Esophagus muscularis mucosa (tissue), 4 donors: ENCODE measurements around the gene TMEM132E. TPM values are rescaled to one million over a fixed set of nuclear protein-coding genes. Genes with fewer than 3 reads are reported as not detected.

Experiments
- DNase-seq: peaks from one replicate; pipeline ENCODE4 v3.0.0-alpha.2; 2017; ENCODE audit errors: extremely low spot score
- H3K27ac ChIP-seq, 4 donors: fragments of 200-600 bp; sonication (generic); replicated peaks in 1 of 4; 1 replicate in 3 of 4; 2 replicates in 1 of 4; pipeline ENCODE4 v1.5.1; 2016 to 2019; ENCODE audit warnings: mild to moderate bottlenecking in 1 of 4
- H3K27me3 ChIP-seq, 4 donors: fragments of 200-600 bp; sonication (generic); one replicate each; pipeline versions ENCODE4 v1.5.1 to v1.6.0; 2016 to 2019
- H3K36me3 ChIP-seq, 4 donors: fragments of 200-600 bp; sonication (generic); one replicate each; pipeline ENCODE4 v1.5.1; 2016 to 2019
- H3K4me1 ChIP-seq, 4 donors: fragments of 200-600 bp; sonication (generic); one replicate each; pipeline ENCODE4 v1.5.1; 2016 to 2019
- H3K4me3 ChIP-seq, 4 donors: fragments of 200-600 bp; sonication (generic); 1 replicate in 2 of 4; 2 replicates in 2 of 4; pipeline ENCODE4 v1.5.1; 2016 to 2019; ENCODE audit warnings: mild to moderate bottlenecking in 4 of 4, moderate library complexity in 1 of 4
- H3K9me3 ChIP-seq, 4 donors: fragments of 200-600 bp; sonication (generic); 1 replicate in 3 of 4; 2 replicates in 1 of 4; pipeline ENCODE4 v1.5.1; 2016 to 2019
- EP300 ChIP-seq: sonication (generic); formaldehyde crosslinking; IDR thresholded peaks from one replicate; pipeline ENCODE4 v1.6.1; 2017; ENCODE audit warnings: antibody characterized with exemption
- POLR2A ChIP-seq: fragments of 450-650 bp; IDR thresholded peaks from one replicate; pipeline ENCODE4 v1.6.1; 2017; ENCODE audit warnings: antibody characterized with exemption, moderate library complexity, mild to moderate bottlenecking, low read depth
- POLR2AphosphoS5 ChIP-seq, 2 donors: sonication (generic); formaldehyde crosslinking; IDR thresholded peaks; one replicate each; pipeline ENCODE4 v1.6.1; 2017; ENCODE audit warnings: antibody characterized with exemption in 2 of 2
- WGBS: methylation state at CpG from one replicate; pipeline ENCODE4 v1.1.5; 2018; 5-methylcytosine and 5-hydroxymethylcytosine counted together
- intact Hi-C: fragments of 100-400 bp; cut with DNase I; formaldehyde crosslinking; loops from one replicate; pipeline ENCODE4 v1.15.1; 2023
- total RNA-seq, 4 donors: library from RNA; depleted of rRNA; stranded (reverse); fragments of >200 nt; gene quantifications; one replicate each; pipeline versions ENCODE4 v1.1.0 to v1.2.1, GENCODE V29; 2016
- TF ChIP-seq, protein P1 (sequence below), 3 experiments: fragments of 200-600 bp in 2 of 3; fragments of 450-650 bp in 1 of 3; sonication (generic) in 2 of 3; IDR thresholded peaks; one replicate each; pipeline ENCODE4 v1.5.1; 2017 to 2019; ENCODE audit warnings: antibody characterized with exemption in 3 of 3, mild to moderate bottlenecking in 2 of 3, moderate library complexity in 1 of 3

The TMEM132E gene
- total RNA-seq, 4 donors from 2014 or later: under 0.01 to 0.06 TPM; not detected in 2

DNA sequence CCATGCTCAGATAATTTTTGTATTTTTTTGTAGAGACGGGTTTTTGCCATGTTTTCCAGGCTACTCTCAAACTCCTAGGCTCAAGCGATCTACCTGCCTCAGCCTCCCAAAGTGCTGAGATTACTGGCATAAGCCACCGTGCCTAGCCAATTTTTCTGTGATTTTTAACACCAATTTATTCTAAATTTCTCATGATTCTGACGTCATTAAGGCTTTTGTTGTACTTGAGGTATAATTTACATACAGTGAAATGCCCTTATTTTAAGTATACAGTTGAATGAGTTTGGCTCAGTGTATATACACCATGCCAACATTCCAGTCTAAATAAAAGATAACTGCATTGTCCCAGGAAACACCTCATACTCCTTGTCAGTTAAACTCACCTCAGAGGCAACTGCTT, 77.4 kb downstream of the TMEM132E start:
- H3K9me3 ChIP-seq: no peaks in the 10 kb centered on the region
- H3K27me3 ChIP-seq: peaks cover 0 to 33% (median 0%) of the 10 kb centered on the region in 4 donors
- no peaks in the 10 kb centered on the region for H3K36me3 ChIP-seq
- DNase-seq: no peak
- H3K4me1 ChIP-seq: no peaks in the 10 kb centered on the region
- no peak overlapping the region for H3K27ac ChIP-seq
- TF ChIP-seq, protein P1, sequence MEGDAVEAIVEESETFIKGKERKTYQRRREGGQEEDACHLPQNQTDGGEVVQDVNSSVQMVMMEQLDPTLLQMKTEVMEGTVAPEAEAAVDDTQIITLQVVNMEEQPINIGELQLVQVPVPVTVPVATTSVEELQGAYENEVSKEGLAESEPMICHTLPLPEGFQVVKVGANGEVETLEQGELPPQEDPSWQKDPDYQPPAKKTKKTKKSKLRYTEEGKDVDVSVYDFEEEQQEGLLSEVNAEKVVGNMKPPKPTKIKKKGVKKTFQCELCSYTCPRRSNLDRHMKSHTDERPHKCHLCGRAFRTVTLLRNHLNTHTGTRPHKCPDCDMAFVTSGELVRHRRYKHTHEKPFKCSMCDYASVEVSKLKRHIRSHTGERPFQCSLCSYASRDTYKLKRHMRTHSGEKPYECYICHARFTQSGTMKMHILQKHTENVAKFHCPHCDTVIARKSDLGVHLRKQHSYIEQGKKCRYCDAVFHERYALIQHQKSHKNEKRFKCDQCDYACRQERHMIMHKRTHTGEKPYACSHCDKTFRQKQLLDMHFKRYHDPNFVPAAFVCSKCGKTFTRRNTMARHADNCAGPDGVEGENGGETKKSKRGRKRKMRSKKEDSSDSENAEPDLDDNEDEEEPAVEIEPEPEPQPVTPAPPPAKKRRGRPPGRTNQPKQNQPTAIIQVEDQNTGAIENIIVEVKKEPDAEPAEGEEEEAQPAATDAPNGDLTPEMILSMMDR (IDR thresholded peaks at IDR 0.05): no peak
- TF ChIP-seq EP300 (no peak), POLR2A (no peak), POLR2AphosphoS5 (IDR thresholded peaks at IDR 0.05) (no peak)
- intact Hi-C loops: no loop called here
- H3K4me3 ChIP-seq: no peak overlapping the region
- 73% methylated on average over 4 of the region's 4 CpGs for WGBS

DNA sequence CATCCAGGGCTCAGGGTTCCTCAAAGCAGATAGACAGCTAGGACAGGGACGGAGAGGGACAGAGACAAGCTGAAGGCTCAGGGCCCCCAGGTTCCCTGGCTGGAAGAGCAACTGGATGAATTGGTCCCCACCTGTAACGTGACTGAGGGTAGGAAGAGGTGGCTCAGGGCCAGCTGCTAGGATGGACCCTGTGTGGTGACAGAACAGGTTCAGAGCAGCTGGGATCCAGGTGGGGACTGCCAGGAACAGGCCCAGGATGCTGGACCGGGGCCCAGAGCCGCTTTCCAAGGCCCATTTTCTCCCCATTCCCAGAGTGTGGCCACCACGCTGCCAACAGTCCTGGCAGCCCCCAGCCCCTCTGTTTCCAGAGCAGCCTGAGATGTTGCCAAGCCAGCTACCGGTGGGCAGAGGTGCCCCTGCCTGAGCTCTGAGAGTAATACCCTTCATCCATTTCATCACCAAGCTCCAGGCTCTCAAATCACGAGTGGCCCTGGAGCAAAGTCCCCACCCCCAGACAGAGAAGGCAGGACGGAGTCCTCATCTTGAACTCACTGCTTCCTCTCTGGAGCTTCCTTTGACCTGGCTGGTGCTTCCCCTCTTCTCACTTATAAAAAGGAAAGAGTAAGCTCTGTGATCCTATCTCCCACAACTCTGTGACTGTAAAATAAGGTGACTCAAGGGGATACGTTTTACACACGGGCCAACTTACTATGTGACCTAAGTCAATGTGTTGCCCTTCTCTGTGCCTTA, 79.6 kb downstream of the TMEM132E start:
- H3K27me3 ChIP-seq: peaks cover 0 to 21% (median 0%) of the 10 kb centered on the region in 4 donors
- H3K4me1 ChIP-seq: no peaks in the 10 kb centered on the region
- no peaks in the 10 kb centered on the region for H3K9me3 ChIP-seq
- H3K36me3 ChIP-seq: no peaks in the 10 kb centered on the region
- no peak overlapping the region for H3K27ac ChIP-seq
- WGBS: 76% methylated on average over 7 of the region's 10 CpGs
- TF ChIP-seq POLR2A (no peak), POLR2AphosphoS5 (IDR thresholded peaks at IDR 0.05) (no peak), EP300 (no peak)
- TF ChIP-seq, protein P1 (IDR thresholded peaks at IDR 0.05): no peak
- DNase-seq: no peak
- intact Hi-C loops: no loop called here
- H3K4me3 ChIP-seq: no peak overlapping the region

DNA sequence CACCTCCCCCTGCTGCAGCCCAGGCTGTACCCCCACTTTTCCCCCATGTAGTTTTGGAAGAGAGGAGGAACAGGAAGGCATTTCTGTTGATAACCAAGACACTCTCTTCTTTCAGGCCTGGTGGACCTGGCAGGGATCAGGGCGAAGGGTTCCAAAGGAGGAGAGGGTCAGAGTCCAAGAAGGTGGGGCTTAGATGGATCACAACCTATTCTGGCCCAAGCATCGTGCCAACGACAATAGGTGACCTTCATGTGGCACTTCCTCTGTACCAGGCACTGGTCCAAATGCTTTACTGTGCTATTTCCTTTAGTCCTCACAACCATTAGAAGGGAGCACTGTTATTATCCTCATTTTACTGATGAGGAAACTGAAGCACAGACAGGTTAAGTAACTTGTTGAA, 84.3 kb downstream of the TMEM132E start:
- no peaks in the 10 kb centered on the region for H3K9me3 ChIP-seq
- H3K4me3 ChIP-seq: no peak overlapping the region
- TF ChIP-seq POLR2A (no peak), EP300 (no peak), POLR2AphosphoS5 (IDR thresholded peaks at IDR 0.05) (no peak)
- TF ChIP-seq, protein P1 (IDR thresholded peaks at IDR 0.05): no peak
- 74% methylated on average over 3 of the region's 3 CpGs for WGBS
- peaks cover 0 to 52% (median 0%) of the 10 kb centered on the region in 4 donors for H3K27me3 ChIP-seq
- no peaks in the 10 kb centered on the region for H3K36me3 ChIP-seq
- no peaks in the 10 kb centered on the region for H3K4me1 ChIP-seq
- DNase-seq: no peak
- intact Hi-C loops: no loop called here
- H3K27ac ChIP-seq: no peak overlapping the region

DNA sequence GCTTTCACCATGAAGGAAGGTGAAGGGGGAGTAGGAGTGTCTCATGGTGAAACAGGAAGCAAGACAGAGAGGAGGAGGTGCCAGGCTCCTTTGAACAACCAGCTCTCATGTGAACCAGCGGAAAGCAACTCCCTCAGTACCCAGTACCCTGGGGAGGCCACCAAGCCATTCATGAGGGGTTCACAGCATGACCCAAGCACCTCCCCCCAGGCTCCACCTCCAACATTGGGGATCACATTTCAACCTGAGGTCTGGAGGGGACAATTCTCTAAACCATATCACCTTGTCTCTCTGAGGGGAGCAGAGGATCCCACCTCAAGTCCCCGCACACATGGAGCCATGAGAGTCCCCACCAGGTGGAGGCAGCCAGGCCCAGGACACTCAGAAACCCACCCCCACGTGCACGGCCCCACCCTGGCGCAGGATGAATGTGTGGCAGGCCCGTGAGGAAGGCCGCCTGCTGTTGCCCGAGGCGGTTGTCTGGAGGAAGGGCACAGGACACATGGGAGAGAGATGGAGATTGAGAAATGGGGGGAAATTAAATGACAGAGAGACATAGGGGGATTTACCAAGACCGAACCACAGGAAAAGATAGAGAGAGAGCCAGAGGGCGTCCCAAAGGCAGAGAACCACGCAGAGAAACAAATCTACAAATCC, 85.9 kb downstream of the TMEM132E start:
- H3K27me3 ChIP-seq: peaks cover 0 to 64% (median 0%) of the 10 kb centered on the region in 4 donors
- TF ChIP-seq EP300: no peak
- TF ChIP-seq, protein P1 (IDR thresholded peaks at IDR 0.05): no peak
- no peak for TF ChIP-seq POLR2A
- TF ChIP-seq POLR2AphosphoS5 (IDR thresholded peaks at IDR 0.05): no peak
- H3K27ac ChIP-seq: no peak overlapping the region
- H3K4me1 ChIP-seq: no peaks in the 10 kb centered on the region
- no peaks in the 10 kb centered on the region for H3K36me3 ChIP-seq
- WGBS: 31% methylated on average over 10 of the region's 12 CpGs
- H3K4me3 ChIP-seq: no peak overlapping the region
- no peak for DNase-seq
- intact Hi-C loops: no loop called here
- H3K9me3 ChIP-seq: no peaks in the 10 kb centered on the region
